Prostate gland (tissue), 2 donors: ENCODE measurements around the gene DIS3L2. TPM values are rescaled to one million over a fixed set of nuclear protein-coding genes. Genes with fewer than 3 reads are reported as not detected.

ENCODE experiments used
- DNase-seq: peaks from one replicate; pipeline ENCODE4 v3.0.0-alpha.2; 2019; ENCODE audit warnings: low spot score
- H3K27ac ChIP-seq, 2 donors: fragments of 200-600 bp; sonication (generic); 2 replicates each; pipeline ENCODE4 v1.5.1; 2017 to 2019
- H3K27me3 ChIP-seq: fragments of 200-600 bp; sonication (generic); replicated peaks from 2 replicates; pipeline ENCODE4 v1.5.1; 2019; ENCODE audit not compliant: insufficient read depth
- H3K36me3 ChIP-seq, 2 donors: fragments of 200-600 bp; sonication (generic); 1 replicate in 1 of 2; 2 replicates in 1 of 2; pipeline versions ENCODE4 v1.5.1 to v1.8.1; 2017 to 2019
- H3K4me1 ChIP-seq: fragments of 200-600 bp; sonication (generic); replicated peaks from 2 replicates; pipeline ENCODE4 v1.5.1; 2019
- H3K4me3 ChIP-seq, 2 donors: fragments of 200-600 bp; sonication (generic); 2 replicates each; pipeline ENCODE4 v1.5.1; 2017 to 2019
- H3K9me3 ChIP-seq: fragments of 200-600 bp; sonication (generic); 2 replicates; pipeline ENCODE4 v1.5.1; 2017
- POLR2A ChIP-seq: fragments of 450-650 bp; IDR thresholded peaks from one replicate; pipeline ENCODE4 v1.6.1; 2016; ENCODE audit warnings: antibody characterized with exemption, mild to moderate bottlenecking
- POLR2AphosphoS5 ChIP-seq: sonication (generic); formaldehyde crosslinking; IDR thresholded peaks from one replicate; pipeline ENCODE4 v1.6.1; 2017; ENCODE audit warnings: antibody characterized with exemption
- WGBS: methylation state at CpG from one replicate; pipeline ENCODE4 v1.1.5; 2018; 5-methylcytosine and 5-hydroxymethylcytosine counted together
- intact Hi-C: fragments of 100-400 bp; cut with DNase I; formaldehyde crosslinking; loops from one replicate; pipeline ENCODE4 v1.14.2; 2022
- total RNA-seq, 2 donors: library from RNA; depleted of rRNA; stranded (reverse); fragments of >200 nt; gene quantifications; one replicate each; pipeline ENCODE4 v1.1.0, GENCODE V29; 2016
- TF ChIP-seq, protein P1 (sequence below), 4 experiments: fragments of 200-600 bp in 2 of 4; fragments of 450-650 bp in 2 of 4; sonication (generic) in 2 of 4; IDR thresholded peaks; 1 replicate in 3 of 4; 2 replicates in 1 of 4; pipeline ENCODE4 v1.5.1; 2016 to 2019; ENCODE audit warnings: antibody characterized with exemption in 4 of 4, mild to moderate bottlenecking in 2 of 4, moderate library complexity in 2 of 4

Gene DIS3L2
- total RNA-seq, 2 donors from 2014 or later: 30.1 to 71.3 TPM

DNA sequence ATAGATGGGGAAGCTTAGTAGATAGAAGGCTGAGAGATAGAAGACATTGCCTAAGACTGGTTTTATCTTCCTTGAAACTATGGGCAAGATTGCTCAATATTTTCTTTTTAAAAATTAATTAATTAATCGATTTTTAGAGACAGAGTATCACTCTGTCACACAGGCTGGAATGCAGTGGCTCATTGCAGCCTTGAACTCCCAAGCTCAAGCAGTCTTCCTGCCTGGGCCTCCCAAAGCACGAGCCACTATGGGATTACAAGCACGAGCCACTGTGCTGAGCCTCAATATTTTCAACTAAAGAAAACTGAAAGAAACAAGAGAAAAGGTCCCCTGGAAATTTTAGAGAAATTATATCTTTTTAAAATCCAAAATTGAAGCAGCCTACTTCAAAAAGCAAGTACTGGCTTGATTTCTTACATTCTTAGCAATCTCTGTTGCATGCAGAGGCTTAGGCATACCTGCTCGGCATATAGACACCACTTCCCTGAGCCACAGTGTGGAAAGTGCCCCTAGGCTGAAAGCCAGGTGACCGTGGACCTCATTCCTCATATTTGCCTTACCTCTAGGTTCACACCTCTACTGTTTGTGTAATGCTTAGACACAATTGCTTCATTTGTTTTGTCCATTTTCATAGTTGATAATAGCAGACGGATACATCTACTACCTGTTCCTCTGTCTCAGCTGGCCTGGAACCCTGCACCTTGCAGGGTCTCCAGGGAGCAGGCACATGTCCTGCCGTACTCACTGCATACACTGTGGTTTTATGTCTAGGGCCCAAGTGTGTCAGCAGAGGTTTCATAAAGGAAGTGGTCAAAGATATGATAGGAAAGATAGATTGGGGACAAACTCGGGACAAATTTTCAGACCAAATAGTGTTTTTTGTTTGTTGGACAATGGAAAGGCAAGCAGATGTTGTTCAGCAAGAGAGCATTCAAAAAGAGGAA is 250.5 kb downstream of the DIS3L2 start:
- Histone ChIP-seq H3K27ac (no peak overlapping the region), H3K36me3 (no peaks in the 10 kb centered on the region), H3K4me1 (no peaks in the 10 kb centered on the region), H3K9me3 (no peaks in the 10 kb centered on the region), H3K27me3 (no peaks in the 10 kb centered on the region), H3K4me3 (no peak overlapping the region)
- intact Hi-C loops: no loop called here
- no peak for DNase-seq
- WGBS: 82% methylated on average over 8 of the region's 8 CpGs
- TF ChIP-seq, protein P1, sequence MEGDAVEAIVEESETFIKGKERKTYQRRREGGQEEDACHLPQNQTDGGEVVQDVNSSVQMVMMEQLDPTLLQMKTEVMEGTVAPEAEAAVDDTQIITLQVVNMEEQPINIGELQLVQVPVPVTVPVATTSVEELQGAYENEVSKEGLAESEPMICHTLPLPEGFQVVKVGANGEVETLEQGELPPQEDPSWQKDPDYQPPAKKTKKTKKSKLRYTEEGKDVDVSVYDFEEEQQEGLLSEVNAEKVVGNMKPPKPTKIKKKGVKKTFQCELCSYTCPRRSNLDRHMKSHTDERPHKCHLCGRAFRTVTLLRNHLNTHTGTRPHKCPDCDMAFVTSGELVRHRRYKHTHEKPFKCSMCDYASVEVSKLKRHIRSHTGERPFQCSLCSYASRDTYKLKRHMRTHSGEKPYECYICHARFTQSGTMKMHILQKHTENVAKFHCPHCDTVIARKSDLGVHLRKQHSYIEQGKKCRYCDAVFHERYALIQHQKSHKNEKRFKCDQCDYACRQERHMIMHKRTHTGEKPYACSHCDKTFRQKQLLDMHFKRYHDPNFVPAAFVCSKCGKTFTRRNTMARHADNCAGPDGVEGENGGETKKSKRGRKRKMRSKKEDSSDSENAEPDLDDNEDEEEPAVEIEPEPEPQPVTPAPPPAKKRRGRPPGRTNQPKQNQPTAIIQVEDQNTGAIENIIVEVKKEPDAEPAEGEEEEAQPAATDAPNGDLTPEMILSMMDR (IDR thresholded peaks at IDR 0.05): no peak
- TF ChIP-seq POLR2A: no peak
- no peak for TF ChIP-seq POLR2AphosphoS5

DNA sequence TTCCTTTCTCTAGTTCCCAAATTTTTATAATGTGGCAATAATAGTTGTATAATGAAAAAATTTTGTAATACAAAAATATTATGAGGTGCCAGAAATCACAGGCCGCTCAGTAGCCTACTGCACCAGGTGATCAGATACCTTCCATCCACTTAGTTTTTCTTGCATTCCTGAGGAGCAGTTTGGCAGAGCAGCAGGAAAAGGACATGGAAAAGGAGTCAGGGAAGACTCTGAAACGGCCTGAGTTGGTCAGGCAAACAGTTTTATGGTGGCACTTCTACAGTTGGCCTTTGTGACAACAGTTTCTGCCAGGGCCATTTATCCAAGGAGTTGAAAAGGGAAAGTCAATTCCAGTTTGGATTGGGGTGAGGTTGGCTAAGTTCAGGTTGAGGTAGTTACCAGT is 251.7 kb downstream of the DIS3L2 start:
- WGBS: 54% methylated on average over 2 of the region's 2 CpGs
- Histone ChIP-seq H3K9me3 (no peaks in the 10 kb centered on the region), H3K4me3 (no peak overlapping the region), H3K36me3 (no peaks in the 10 kb centered on the region), H3K27ac (no peak overlapping the region), H3K4me1 (no peaks in the 10 kb centered on the region), H3K27me3 (no peaks in the 10 kb centered on the region)
- TF ChIP-seq, protein P1 (IDR thresholded peaks at IDR 0.05): no peak
- TF ChIP-seq POLR2A (no peak), POLR2AphosphoS5 (no peak)
- no peak for DNase-seq
- intact Hi-C loops: no loop called here

GRCh38 chr2:232214053-232214452 is 252.5 kb downstream of the DIS3L2 start:
- H3K4me3 ChIP-seq: no peak overlapping the region
- no peak overlapping the region for H3K27ac ChIP-seq
- no peak for DNase-seq
- no peaks in the 10 kb centered on the region for H3K36me3 ChIP-seq
- intact Hi-C loops: no loop called here
- H3K27me3 ChIP-seq: no peaks in the 10 kb centered on the region
- 94% methylated on average over 5 of the region's 5 CpGs for WGBS
- TF ChIP-seq POLR2AphosphoS5 (no peak), POLR2A (no peak)
- TF ChIP-seq, protein P1 (IDR thresholded peaks at IDR 0.05): no peak
- no peaks in the 10 kb centered on the region for H3K4me1 ChIP-seq
- H3K9me3 ChIP-seq: no peaks in the 10 kb centered on the region

GRCh38 chr2:232216028-232216427 is 254.5 kb downstream of the DIS3L2 start:
- no peaks in the 10 kb centered on the region for H3K36me3 ChIP-seq
- DNase-seq: no peak
- no peak overlapping the region for H3K27ac ChIP-seq
- H3K27me3 ChIP-seq: no peaks in the 10 kb centered on the region
- no peaks in the 10 kb centered on the region for H3K4me1 ChIP-seq
- 76% methylated on average over 3 of the region's 3 CpGs for WGBS
- intact Hi-C loops: no loop called here
- H3K9me3 ChIP-seq: no peaks in the 10 kb centered on the region
- TF ChIP-seq, protein P1 (IDR thresholded peaks at IDR 0.05): no peak
- TF ChIP-seq POLR2AphosphoS5 (no peak), POLR2A (no peak)
- no peak overlapping the region for H3K4me3 ChIP-seq
